Measurements from ENCODE around the gene EEIG1. TPM values are rescaled to one million over a fixed set of nuclear protein-coding genes. Genes with fewer than 3 reads are reported as not detected.

EEIG1 gene
- total and polyA plus RNA-seq, 2 of the 4 experiments (the other 2 are of a cell fraction): 1.1 to 23.2 TPM

GRCh38 chr9:127981559-127982121, 851 bp upstream of the EEIG1 start:
- peak overlapping the region; percentile 57 for H3K9ac ChIP-seq (ENCODE audit: low read depth, low read length)
- DNase-seq (no peak), ATAC-seq (ENCODE audit: low read depth) (no peak)
- peaks cover 36% of the 10 kb centered on the region for H4K20me1 ChIP-seq (ENCODE audit: insufficient read depth, low read length)
- peak overlapping the region; percentile 10 for H3K23ac ChIP-seq (ENCODE audit: low read depth, low read length)
- peak overlapping the region; percentile 23 for H3K18ac ChIP-seq (ENCODE audit: low read depth, low read length)
- peak overlapping the region; percentile 58 for H3K27ac ChIP-seq (ENCODE audit: insufficient read depth, low read length)
- peak overlapping the region; percentile 22 for H4K91ac ChIP-seq (ENCODE audit: insufficient read depth, low read depth, low read length)
- intact Hi-C loops (cut with micrococcal nuclease): no loop called here
- no peak overlapping the region; the same call in 2 of the 3 replicates for H2BK15ac ChIP-seq (ENCODE audit: low read depth, low read length)
- no CpG with 5 or more reads among the region's 11 CpGs for WGBS, 2 experiments (ENCODE audit: extremely low coverage in 2 of 2, insufficient read length in 1 of 2)
- no peaks in the 10 kb centered on the region for H3K27me3 ChIP-seq (ENCODE audit: control insufficient read depth, insufficient read depth, low read length)
- no TSS peak for BruUV-seq (replicated peaks)
- ChIA-PET CTCF (no interaction called here), POLR2A (ENCODE audit: unreplicated experiment) (interaction anchor here (0.5 kb wide), 2 partner anchors 8 to 36 kb away, joined by 3 to 5 read pairs; no protein-coding TSS in a partner anchor)
- no peak for TF ChIP-seq MAZ (IDR thresholded peaks at IDR 0.05; ENCODE audit: borderline replicate concordance, low read depth, low read length)
- no peak for TF ChIP-seq BHLHE40 (IDR thresholded peaks at IDR 0.05; ENCODE audit: low read depth, low read length)
- TF ChIP-seq CTCF (conservative IDR thresholded peaks at IDR 0.05; ENCODE audit: low read depth, low read length): no peak
- TF ChIP-seq CHD1 (IDR thresholded peaks at IDR 0.05; ENCODE audit: low read depth, low read length): no peak
- no peak for TF ChIP-seq RFX5 (IDR thresholded peaks at IDR 0.05; ENCODE audit: low read depth, low read length)
- no peak for TF ChIP-seq NFE2L2 (IDR thresholded peaks at IDR 0.05; ENCODE audit: low read depth, low read length)
- H3K9me3 ChIP-seq (ENCODE audit: control insufficient read depth, insufficient read depth, low read length): no peaks in the 10 kb centered on the region
- H3K79me1 ChIP-seq (ENCODE audit: low read depth in 1 of 2, low read length in 2 of 2): peaks cover 12 to 43% of the 10 kb centered on the region in 2 experiments
- peak overlapping the region; percentile 66 for H3K4me2 ChIP-seq (ENCODE audit: low read depth, low read length)
- no peaks in the 10 kb centered on the region for H3K36me3 ChIP-seq (ENCODE audit: control insufficient read depth, insufficient read depth, low read length)
- H3K14ac ChIP-seq (replicated peaks; ENCODE audit: low read depth, low read length): peak overlapping the region; percentile 65
- H2BK120ac ChIP-seq (ENCODE audit: low read depth, low read length): peak overlapping the region; percentile 11
- peaks cover 19% of the 10 kb centered on the region for H3K4me1 ChIP-seq (ENCODE audit: control insufficient read depth, insufficient read depth, low read length)
- peaks cover 8% of the 10 kb centered on the region; the same call in 1 of the 2 replicates for H3K9me1 ChIP-seq (ENCODE audit: insufficient read depth, low read length)
- peak overlapping the region; percentile 65 for H2AK5ac ChIP-seq (ENCODE audit: low read depth, low read length)
- peak overlapping the region; percentile 71 for H3K4ac ChIP-seq (ENCODE audit: low read depth, low read length)
- no peak overlapping the region for H2BK20ac ChIP-seq (ENCODE audit: low read depth, low read length)
- peak overlapping the region; percentile 47 for H2BK5ac ChIP-seq (ENCODE audit: low read depth, low read length, poor library complexity, severe bottlenecking)
- peak overlapping the region; percentile 47; the same call in 1 of the 2 replicates for H3K56ac ChIP-seq (ENCODE audit: extremely low read depth, insufficient read depth, low read length)
- peak overlapping the region; percentile 87 for H2AK9ac ChIP-seq (replicated peaks; ENCODE audit: low read depth, low read length, poor library complexity)
- H3K4me3 ChIP-seq (ENCODE audit: insufficient read depth, low read depth, low read length): peak overlapping the region; percentile 36
- peak overlapping the region; percentile 42 for H4K5ac ChIP-seq (ENCODE audit: low read depth, low read length)
- peak overlapping the region; percentile 66 to 88 for H4K8ac ChIP-seq (ENCODE audit: low read depth in 2 of 2, low read length in 2 of 2)
- peak overlapping the region; percentile 94 for H2AFZ ChIP-seq (replicated peaks; ENCODE audit: low read length, poor library complexity)
- dilution Hi-C loops (cut with HindIII; ENCODE audit: low sequenced_read_pairs, unreplicated experiment): no loop called here
- in situ Hi-C loops (cut with MboI; ENCODE audit: low sequenced_read_pairs): no loop called here
